H4 (cell line): Measurements from ENCODE around the gene LGI4. TPM values are rescaled to one million over a fixed set of nuclear protein-coding genes. Genes with fewer than 3 reads are reported as not detected.

ENCODE experiments used
- DNase-seq: peaks from one replicate; pipeline ENCODE4 v3.0.0-alpha.2; 2015; ENCODE audit warnings: low spot score
- total RNA-seq: library from RNA; depleted of rRNA; stranded (reverse); fragments of >200 nt; shearing (Covaris generic); gene quantifications from 2 replicates; pipeline ENCODE4 v1.2.3, GENCODE V29; 2014

The LGI4 gene
- total RNA-seq, 1 experiment from 2014 or later, result not detected

GRCh38 chr19:35124098-35125060 is 10.5 kb downstream of the LGI4 start:
- DNase-seq, result peak; percentile 98

GRCh38 chr19:35123573-35123972 is 11.3 kb downstream of the LGI4 start:
- DNase-seq, result peak; percentile 61

- DNase-seq, result no peak
Measured at GRCh38 chr19:35122687-35123551, 11.9 kb downstream of the LGI4 start.

GRCh38 chr19:35120898-35121297 is 14.0 kb downstream of the LGI4 start:
- DNase-seq, result no peak

GRCh38 chr19:35120492-35120891 is 14.4 kb downstream of the LGI4 start:
- DNase-seq, result peak; percentile 87

- DNase-seq, result no peak
Measured at GRCh38 chr19:35119578-35120155, 15.2 kb downstream of the LGI4 start.

GRCh38 chr19:35119091-35119490 is 15.8 kb downstream of the LGI4 start:
- DNase-seq, result no peak

- DNase-seq, result no peak
Measured at GRCh38 chr19:35118268-35119020, 16.4 kb downstream of the LGI4 start.

GRCh38 chr19:35117799-35118198 is 17.1 kb downstream of the LGI4 start:
- DNase-seq, result no peak

GRCh38 chr19:35117116-35117515 is 17.7 kb downstream of the LGI4 start:
- DNase-seq, result no peak

- DNase-seq, result no peak
Measured at GRCh38 chr19:35116072-35116801, 18.6 kb downstream of the LGI4 start.

GRCh38 chr19:35115177-35115951 is 19.5 kb downstream of the LGI4 start, which contains the start of gene FXYD3:
TSS of gene FXYD3 (plus strand) at chr19:35115823. CDS start at chr19:35119377, 3,554 bp downstream.
- DNase-seq, result no peak

- DNase-seq, result peak; percentile 59
Measured at GRCh38 chr19:35114353-35115176, 20.3 kb downstream of the LGI4 start.

GRCh38 chr19:35112995-35113688 is 21.7 kb downstream of the LGI4 start:
- no peak for DNase-seq

GRCh38 chr19:35110974-35111373 is 23.9 kb downstream of the LGI4 start:
- no peak for DNase-seq

- no peak for DNase-seq
Measured at GRCh38 chr19:35109395-35110112, 25.3 kb downstream of the LGI4 start.

GRCh38 chr19:35108730-35109129 is 26.1 kb downstream of the LGI4 start:
- DNase-seq, result no peak

- DNase-seq, result peak; percentile 62
Measured at GRCh38 chr19:35107545-35107944, 27.3 kb downstream of the LGI4 start.
